IMR-90 (cell line): ENCODE measurements around the gene SLC38A8. TPM values are rescaled to one million over a fixed set of nuclear protein-coding genes. Genes with fewer than 3 reads are reported as not detected.

Experiments
- ATAC-seq: fragments of 200-7000 bp; cut with Tn5 transposase; 2 replicates; pipeline ENCODE4 v1.9.1; 2020; ENCODE audit warnings: low read depth, mild to moderate bottlenecking, moderate library complexity
- BruUV-seq: library from RNA; stranded (reverse); fragments of 400-500 nt; replicated peaks from 2 replicates; lab custom pipeline; 2021; lab: Mats Ljungman, UMichigan
- CTCF ChIA-PET: fragments of 300-600 bp; formaldehyde crosslinking; extraction: SDS; loops from one replicate; lab custom pipeline; 2021; ENCODE audit warnings: antibody characterized with exemption; lab: Yijun Ruan, JAX
- POLR2A ChIA-PET: fragments of 300-600 bp; sonication (Branson Sonifier 250); formaldehyde crosslinking; loops from one replicate; lab custom pipeline; 2022; ENCODE audit warnings: antibody characterized with exemption; ENCODE audit not compliant: unreplicated experiment; lab: Charles Lee
- DNase-seq: peaks from one replicate; pipeline ENCODE4 v3.0.0; 2013
- H2AFZ ChIP-seq: replicated peaks from 2 replicates; pipeline ENCODE3; 2013; ENCODE audit warnings: low read length, mild to moderate bottlenecking; ENCODE audit not compliant: poor library complexity
- H2AK5ac ChIP-seq: 2 replicates; pipeline ENCODE4 v1.6.1; 2013; ENCODE audit warnings: low read depth, low read length, inconsistent platforms
- H2AK9ac ChIP-seq: replicated peaks from 2 replicates; pipeline ENCODE3; 2013; ENCODE audit warnings: mild to moderate bottlenecking, low read depth, low read length, moderate library complexity; ENCODE audit not compliant: poor library complexity
- H2BK120ac ChIP-seq: 2 replicates; pipeline ENCODE4 v1.6.1; 2013; ENCODE audit warnings: low read depth, low read length, inconsistent platforms
- H2BK15ac ChIP-seq: 3 replicates; pipeline ENCODE4 v1.6.1; 2013; ENCODE audit warnings: low read depth, low read length, inconsistent platforms
- H2BK20ac ChIP-seq: 2 replicates; pipeline ENCODE4 v1.6.1; 2013; ENCODE audit warnings: low read depth, mild to moderate bottlenecking, inconsistent platforms, low read length, moderate library complexity
- H2BK5ac ChIP-seq: 2 replicates; pipeline ENCODE4 v1.6.1; 2013; ENCODE audit warnings: mild to moderate bottlenecking, low read depth, low read length, inconsistent platforms; ENCODE audit not compliant: poor library complexity, severe bottlenecking
- H3K14ac ChIP-seq: replicated peaks from 2 replicates; pipeline ENCODE4 v1.6.1; 2013; ENCODE audit warnings: low read depth, low read length, inconsistent platforms
- H3K18ac ChIP-seq: 2 replicates; pipeline ENCODE4 v1.6.1; 2013; ENCODE audit warnings: low read depth, low read length, control low read depth
- H3K23ac ChIP-seq: 2 replicates; pipeline ENCODE4 v1.6.1; 2013; ENCODE audit warnings: low read depth, low read length, inconsistent platforms
- H3K27ac ChIP-seq: 2 replicates; pipeline ENCODE4 v1.5.1; 2013; ENCODE audit warnings: mild to moderate bottlenecking, control low read depth, low read length; ENCODE audit not compliant: insufficient read depth
- H3K27me3 ChIP-seq: 2 replicates; pipeline ENCODE4 v1.6.1; 2013; ENCODE audit warnings: low read length; ENCODE audit not compliant: control insufficient read depth, insufficient read depth
- H3K36me3 ChIP-seq: 2 replicates; pipeline ENCODE4 v1.6.1; 2013; ENCODE audit warnings: low read length, mixed read lengths; ENCODE audit not compliant: control insufficient read depth, insufficient read depth
- H3K4ac ChIP-seq: 2 replicates; pipeline ENCODE4 v1.6.1; 2013; ENCODE audit warnings: low read depth, low read length, inconsistent platforms
- H3K4me1 ChIP-seq: 2 replicates; pipeline ENCODE4 v1.6.1; 2013; ENCODE audit warnings: low read length, mixed read lengths; ENCODE audit not compliant: control insufficient read depth, insufficient read depth
- H3K4me2 ChIP-seq: 2 replicates; pipeline ENCODE4 v1.6.1; 2013; ENCODE audit warnings: low read depth, mild to moderate bottlenecking, control low read depth, low read length, moderate library complexity
- H3K4me3 ChIP-seq: 2 replicates; pipeline ENCODE4 v1.5.1; 2013; ENCODE audit warnings: low read depth, mild to moderate bottlenecking, control low read depth, low read length, moderate library complexity; ENCODE audit not compliant: insufficient read depth
- H3K56ac ChIP-seq: 2 replicates; pipeline ENCODE4 v1.6.1; 2013; ENCODE audit warnings: low read length, inconsistent platforms; ENCODE audit not compliant: insufficient read depth; ENCODE audit errors: extremely low read depth
- H3K79me1 ChIP-seq, 2 experiments: 2 replicates each; pipeline ENCODE4 v1.6.1; 2013; ENCODE audit warnings: low read length in 2 of 2, inconsistent platforms in 1 of 2, low read depth in 1 of 2
- H3K9ac ChIP-seq: 2 replicates; pipeline ENCODE4 v1.6.1; 2013; ENCODE audit warnings: low read depth, low read length, control low read depth
- H3K9me1 ChIP-seq: 2 replicates; pipeline ENCODE4 v1.6.1; 2013; ENCODE audit warnings: low read length, inconsistent platforms; ENCODE audit not compliant: insufficient read depth
- H3K9me3 ChIP-seq: 2 replicates; pipeline ENCODE4 v1.6.1; 2013; ENCODE audit warnings: low read length; ENCODE audit not compliant: control insufficient read depth, insufficient read depth
- H4K20me1 ChIP-seq: 2 replicates; pipeline ENCODE4 v1.6.1; 2013; ENCODE audit warnings: low read length, inconsistent platforms; ENCODE audit not compliant: insufficient read depth
- H4K5ac ChIP-seq: 2 replicates; pipeline ENCODE4 v1.6.1; 2013; ENCODE audit warnings: mild to moderate bottlenecking, low read depth, low read length, control low read depth
- H4K8ac ChIP-seq, 2 experiments: 2 replicates each; pipeline ENCODE4 v1.6.1; 2013; ENCODE audit warnings: low read depth in 2 of 2, low read length in 2 of 2, control low read depth in 1 of 2, inconsistent platforms in 1 of 2
- H4K91ac ChIP-seq: 2 replicates; pipeline ENCODE4 v1.6.1; 2013; ENCODE audit warnings: low read depth, low read length, inconsistent platforms; ENCODE audit not compliant: insufficient read depth
- CHD1 ChIP-seq: IDR thresholded peaks from 2 replicates; pipeline ENCODE4 v1.6.1; 2012; ENCODE audit warnings: low read depth, low read length, improper control_type of control experiment
- FOS ChIP-seq: fragments of 150-350 bp; IDR thresholded peaks from 2 replicates; pipeline ENCODE4 v1.6.1; 2016; ENCODE audit warnings: low read depth, low read length
- MAFK ChIP-seq: IDR thresholded peaks from 2 replicates; pipeline ENCODE4 v1.6.1; 2012; ENCODE audit warnings: low read depth, low read length, improper control_type of control experiment
- MXI1 ChIP-seq: IDR thresholded peaks from 2 replicates; pipeline ENCODE4 v1.6.1; 2012; ENCODE audit warnings: low read depth, mild to moderate bottlenecking, low read length, moderate library complexity, borderline replicate concordance
- SMC3 ChIP-seq: fragments of 150-350 bp; IDR thresholded peaks from 2 replicates; pipeline ENCODE4 v1.6.1; 2016; ENCODE audit warnings: low read depth, mild to moderate bottlenecking, antibody characterized with exemption, low read length, moderate library complexity
- WGBS, 2 experiments: methylation state at CpG; one replicate each; pipeline versions ENCODE4 v1.1.5 to v1.1.7; 2013; ENCODE audit warnings: missing lambda C conversion rate in 2 of 2; ENCODE audit not compliant: insufficient read length in 1 of 2; ENCODE audit errors: extremely low coverage in 2 of 2; 5-methylcytosine and 5-hydroxymethylcytosine counted together
- dilution Hi-C: fragments of 300-500 bp; cut with HindIII; formaldehyde crosslinking; loops from one replicate; pipeline ENCODE4 v1.14.3; 2018; ENCODE audit warnings: low sequenced_read_pairs; ENCODE audit not compliant: unreplicated experiment
- in situ Hi-C: fragments of 300-500 bp; cut with MboI; formaldehyde crosslinking; loops from 3 replicates; pipeline ENCODE4 v1.14.3; 2019; ENCODE audit warnings: low sequenced_read_pairs, inconsistent platforms, mixed read lengths
- intact Hi-C: fragments of 100-400 bp; cut with micrococcal nuclease; formaldehyde crosslinking; loops from 2 replicates; pipeline ENCODE4 v1.10.0; 2022
- polyA plus RNA-seq, 3 experiments: library from polyadenylated mRNA; depleted of rRNA; stranded (reverse); fragments of >200 nt; gene quantifications; 2 replicates each; pipeline ENCODE4 v1.2.3, GENCODE V29; 2012; ENCODE audit warnings: low replicate concordance in 1 of 3
- total RNA-seq: library from RNA; depleted of rRNA; stranded (reverse); fragments of >200 nt; gene quantifications from 2 replicates; pipeline ENCODE4 v1.2.3, GENCODE V29; 2012
- TF ChIP-seq, protein P1 (sequence below): fragments of 150-350 bp; IDR thresholded peaks from 2 replicates; pipeline ENCODE4 v1.6.1; 2016; ENCODE audit warnings: low read depth, mild to moderate bottlenecking, low read length, moderate library complexity, borderline replicate concordance

The SLC38A8 gene
- total and polyA plus RNA-seq, 2 of the 4 experiments (the other 2 are of a cell fraction) = not detected

DNA sequence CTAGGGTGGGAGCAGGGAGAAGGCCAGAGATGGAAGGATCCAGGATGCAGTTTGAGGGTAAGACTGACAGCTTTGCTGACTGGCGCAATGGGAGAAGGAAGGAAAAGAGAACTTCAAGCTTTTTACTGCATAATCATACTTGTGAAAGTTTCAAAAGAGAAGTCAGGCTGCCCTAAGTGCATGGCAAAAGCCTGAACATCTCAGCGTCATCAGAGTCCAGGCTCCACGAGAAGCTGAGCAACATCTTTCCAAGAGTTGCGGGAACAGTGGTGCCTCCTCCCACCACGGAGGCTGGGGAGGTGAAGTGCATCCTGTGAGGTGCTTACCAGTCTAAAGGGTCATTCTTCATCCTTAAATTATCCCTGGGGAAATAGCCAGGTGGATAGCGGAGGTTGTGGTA lies 26.9 kb upstream of the SLC38A8 start:
- Histone ChIP-seq H3K9ac (no peak overlapping the region), H2BK120ac (no peak overlapping the region), H3K14ac (no peak overlapping the region), H2BK15ac (no peak overlapping the region), H3K9me1 (peaks cover 2% of the 10 kb centered on the region; the same call in 1 of the 2 replicates), H3K27ac (no peak overlapping the region), H2BK5ac (no peak overlapping the region), H2BK20ac (no peak overlapping the region), H3K56ac (no peak overlapping the region), H4K20me1 (no peaks in the 10 kb centered on the region), H3K18ac (no peak overlapping the region), H3K4me2 (no peak overlapping the region), H4K91ac (no peak overlapping the region), H3K4me1 (peaks cover 3% of the 10 kb centered on the region), H3K9me3 (no peaks in the 10 kb centered on the region), H3K36me3 (peaks cover 53% of the 10 kb centered on the region), H2AK9ac (no peak overlapping the region), H2AFZ (no peak overlapping the region), H3K27me3 (no peaks in the 10 kb centered on the region), H3K4me3 (no peak overlapping the region), H3K23ac (no peak overlapping the region), H3K4ac (no peak overlapping the region), H2AK5ac (no peak overlapping the region), H4K8ac (no peak overlapping the region), H4K5ac (no peak overlapping the region), H3K79me1 (no peaks in the 10 kb centered on the region; a peak in 2 of 4 replicates)
- no peak for DNase-seq
- dilution Hi-C loops (no loop called here), in situ Hi-C loops (no loop called here), intact Hi-C loops (no loop called here)
- TF ChIP-seq FOS (no peak), CHD1 (no peak), MXI1 (no peak), MAFK (no peak), SMC3 (no peak)
- TF ChIP-seq, protein P1, sequence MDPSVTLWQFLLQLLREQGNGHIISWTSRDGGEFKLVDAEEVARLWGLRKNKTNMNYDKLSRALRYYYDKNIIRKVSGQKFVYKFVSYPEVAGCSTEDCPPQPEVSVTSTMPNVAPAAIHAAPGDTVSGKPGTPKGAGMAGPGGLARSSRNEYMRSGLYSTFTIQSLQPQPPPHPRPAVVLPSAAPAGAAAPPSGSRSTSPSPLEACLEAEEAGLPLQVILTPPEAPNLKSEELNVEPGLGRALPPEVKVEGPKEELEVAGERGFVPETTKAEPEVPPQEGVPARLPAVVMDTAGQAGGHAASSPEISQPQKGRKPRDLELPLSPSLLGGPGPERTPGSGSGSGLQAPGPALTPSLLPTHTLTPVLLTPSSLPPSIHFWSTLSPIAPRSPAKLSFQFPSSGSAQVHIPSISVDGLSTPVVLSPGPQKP = no peak
- CTCF ChIA-PET = no interaction called here
- WGBS, 2 experiments = no CpG with 5 or more reads among the region's 6 CpGs
- POLR2A ChIA-PET = no interaction called here
- ATAC-seq = no peak
- BruUV-seq = no TSS peak
